ENCODE data around the gene TTF2. TPM values are rescaled to one million over a fixed set of nuclear protein-coding genes. Genes with fewer than 3 reads are reported as not detected.
A peak's percentile ranks its signal among the peaks of the same experiment; 100 is the strongest.

TTF2 gene
- total RNA-seq, 1 donor from 2014 or later: 11.1 TPM

GRCh38 chr1:117060441-117061317, 553 bp downstream of the TTF2 start:
- Mint-ChIP-seq H3K4me1 (ENCODE audit: unreplicated experiment) (peaks cover 10% of the 10 kb centered on the region), H3K27ac (ENCODE audit: unreplicated experiment) (peak overlapping the region; percentile 59), H3K4me3 (ENCODE audit: unreplicated experiment) (no peak overlapping the region), H3K36me3 (ENCODE audit: low read depth, unreplicated experiment) (no peaks in the 10 kb centered on the region), H3K9me3 (ENCODE audit: unreplicated experiment) (no peaks in the 10 kb centered on the region), H3K27me3 (ENCODE audit: unreplicated experiment) (peaks cover 2% of the 10 kb centered on the region)
- DNase-seq (ENCODE audit: low spot score): peak; percentile 40
- TF ChIP-seq, protein P1, sequence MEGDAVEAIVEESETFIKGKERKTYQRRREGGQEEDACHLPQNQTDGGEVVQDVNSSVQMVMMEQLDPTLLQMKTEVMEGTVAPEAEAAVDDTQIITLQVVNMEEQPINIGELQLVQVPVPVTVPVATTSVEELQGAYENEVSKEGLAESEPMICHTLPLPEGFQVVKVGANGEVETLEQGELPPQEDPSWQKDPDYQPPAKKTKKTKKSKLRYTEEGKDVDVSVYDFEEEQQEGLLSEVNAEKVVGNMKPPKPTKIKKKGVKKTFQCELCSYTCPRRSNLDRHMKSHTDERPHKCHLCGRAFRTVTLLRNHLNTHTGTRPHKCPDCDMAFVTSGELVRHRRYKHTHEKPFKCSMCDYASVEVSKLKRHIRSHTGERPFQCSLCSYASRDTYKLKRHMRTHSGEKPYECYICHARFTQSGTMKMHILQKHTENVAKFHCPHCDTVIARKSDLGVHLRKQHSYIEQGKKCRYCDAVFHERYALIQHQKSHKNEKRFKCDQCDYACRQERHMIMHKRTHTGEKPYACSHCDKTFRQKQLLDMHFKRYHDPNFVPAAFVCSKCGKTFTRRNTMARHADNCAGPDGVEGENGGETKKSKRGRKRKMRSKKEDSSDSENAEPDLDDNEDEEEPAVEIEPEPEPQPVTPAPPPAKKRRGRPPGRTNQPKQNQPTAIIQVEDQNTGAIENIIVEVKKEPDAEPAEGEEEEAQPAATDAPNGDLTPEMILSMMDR (IDR thresholded peaks at IDR 0.05; ENCODE audit: unreplicated experiment): no peak

DNA sequence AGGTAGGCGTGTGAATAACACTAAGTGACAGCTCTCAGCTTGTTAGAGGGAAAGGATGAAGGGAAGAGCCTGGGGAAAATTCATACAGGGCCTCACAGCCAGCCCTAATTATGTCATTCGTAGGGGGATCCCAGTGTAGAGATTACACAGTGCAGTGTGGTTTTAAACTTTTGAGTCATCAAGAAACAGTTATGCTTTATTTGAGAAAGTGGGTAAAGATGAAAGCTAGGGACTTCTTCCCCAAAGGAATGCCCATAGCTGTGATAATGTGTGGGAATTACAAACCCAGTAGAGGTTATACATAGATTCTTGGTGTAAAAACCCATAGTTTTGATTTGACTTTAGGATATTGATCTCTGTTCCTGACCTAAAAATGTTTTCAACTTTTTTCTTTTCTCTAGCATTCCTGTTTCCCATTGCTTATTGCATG, 1.9 kb downstream of the TTF2 start:
- H3K27ac Mint-ChIP-seq (ENCODE audit: unreplicated experiment): no peak overlapping the region
- TF ChIP-seq, protein P1 (IDR thresholded peaks at IDR 0.05; ENCODE audit: unreplicated experiment): no peak
- peaks cover 2% of the 10 kb centered on the region for H3K27me3 Mint-ChIP-seq (ENCODE audit: unreplicated experiment)
- no peaks in the 10 kb centered on the region for H3K9me3 Mint-ChIP-seq (ENCODE audit: unreplicated experiment)
- H3K4me1 Mint-ChIP-seq (ENCODE audit: unreplicated experiment): peaks cover 10% of the 10 kb centered on the region
- DNase-seq (ENCODE audit: low spot score): no peak
- H3K36me3 Mint-ChIP-seq (ENCODE audit: low read depth, unreplicated experiment): no peaks in the 10 kb centered on the region
- no peak overlapping the region for H3K4me3 Mint-ChIP-seq (ENCODE audit: unreplicated experiment)

DNA sequence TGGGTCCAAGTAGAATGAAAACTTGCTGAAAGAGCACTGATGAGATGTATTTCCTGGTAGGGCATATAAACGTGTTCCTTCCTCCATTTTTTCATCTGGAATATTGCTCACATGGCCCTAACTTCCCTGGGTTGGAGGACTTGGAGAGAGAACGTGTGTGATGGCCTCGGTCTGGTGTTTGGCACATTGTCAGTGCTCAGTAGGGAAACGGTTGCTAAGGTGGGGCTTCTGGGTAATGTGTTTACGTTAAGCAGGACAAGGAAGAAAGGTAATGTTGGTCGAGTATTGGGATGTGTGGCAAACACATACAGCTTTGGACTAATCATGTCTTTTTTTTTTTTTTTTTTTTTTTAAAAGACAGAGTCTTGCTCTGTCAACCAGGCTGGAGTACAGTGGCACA, 6.2 kb downstream of the TTF2 start:
- no peak overlapping the region for H3K27ac Mint-ChIP-seq (ENCODE audit: unreplicated experiment)
- TF ChIP-seq, protein P1 (IDR thresholded peaks at IDR 0.05; ENCODE audit: unreplicated experiment): no peak
- H3K4me3 Mint-ChIP-seq (ENCODE audit: unreplicated experiment): no peak overlapping the region
- H3K9me3 Mint-ChIP-seq (ENCODE audit: unreplicated experiment): no peaks in the 10 kb centered on the region
- no peaks in the 10 kb centered on the region for H3K36me3 Mint-ChIP-seq (ENCODE audit: low read depth, unreplicated experiment)
- H3K27me3 Mint-ChIP-seq (ENCODE audit: unreplicated experiment): no peaks in the 10 kb centered on the region
- DNase-seq (ENCODE audit: low spot score): no peak
- peaks cover 1% of the 10 kb centered on the region for H3K4me1 Mint-ChIP-seq (ENCODE audit: unreplicated experiment)

DNA sequence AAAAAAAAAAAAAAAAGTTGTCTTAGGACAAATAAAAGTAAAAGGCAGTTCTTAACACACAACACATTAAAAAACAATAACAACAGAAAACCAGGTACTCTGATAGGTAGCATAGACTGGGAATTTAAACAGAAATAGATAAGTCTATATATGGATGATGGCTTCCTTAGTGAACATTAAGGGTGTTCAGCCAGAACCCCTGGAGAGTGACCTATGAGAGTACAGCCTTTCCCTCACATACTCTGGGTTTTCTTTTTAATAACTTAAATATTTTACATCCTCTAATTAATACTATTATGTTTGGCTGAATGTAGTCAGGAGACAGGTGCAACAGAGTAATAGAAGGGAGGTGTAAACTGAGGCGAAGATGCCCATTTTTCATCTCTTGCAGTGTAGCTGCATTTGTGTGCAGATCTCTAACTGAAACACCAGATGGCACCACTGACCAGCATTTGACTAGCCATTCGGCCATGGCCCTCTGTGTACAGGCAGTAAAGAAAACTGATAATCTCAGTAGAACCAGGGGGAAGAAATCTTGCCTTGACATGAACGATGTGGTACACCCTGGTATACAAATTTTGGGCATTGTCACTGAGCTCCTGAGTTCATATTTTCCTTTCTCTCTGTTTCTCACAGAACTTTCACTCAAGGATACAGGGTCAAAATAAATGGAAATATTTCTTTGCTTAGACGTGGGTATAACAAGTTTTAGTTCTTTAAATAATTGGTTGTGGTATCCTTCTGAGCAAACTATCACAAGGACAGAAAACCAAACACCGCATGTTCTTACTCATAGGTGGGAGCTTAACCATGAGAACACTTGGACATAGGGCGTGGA, 7.6 kb downstream of the TTF2 start:
- Mint-ChIP-seq H3K27me3 (ENCODE audit: unreplicated experiment) (no peaks in the 10 kb centered on the region), H3K4me1 (ENCODE audit: unreplicated experiment) (no peaks in the 10 kb centered on the region), H3K36me3 (ENCODE audit: low read depth, unreplicated experiment) (no peaks in the 10 kb centered on the region), H3K27ac (ENCODE audit: unreplicated experiment) (no peak overlapping the region), H3K9me3 (ENCODE audit: unreplicated experiment) (no peaks in the 10 kb centered on the region), H3K4me3 (ENCODE audit: unreplicated experiment) (no peak overlapping the region)
- TF ChIP-seq, protein P1 (IDR thresholded peaks at IDR 0.05; ENCODE audit: unreplicated experiment): peak; percentile 76
- DNase-seq (ENCODE audit: low spot score): peak; percentile 58

Data from endothelial cell (in vitro differentiated cells).